ENCODE results near the gene FARS2. TPM values are rescaled to one million over a fixed set of nuclear protein-coding genes. Genes with fewer than 3 reads are reported as not detected.

Gene FARS2
- total and polyA plus RNA-seq, 2 of the 13 experiments (the other 11 are each of a cell fraction or from before 2014, with no cell fraction given), result 15.4 to 26.0 TPM

- ATAC-seq (no peak), FAIRE-seq (no peak), DNase-seq (ENCODE audit: low spot score) (no peak)
- Histone ChIP-seq H3K9ac (ENCODE audit: insufficient read depth, low read depth, low read length) (no peak overlapping the region), H3K9me3 (ENCODE audit: low read length) (no peaks in the 10 kb centered on the region), H3K4me3 (replicated peaks in 1 of 3; ENCODE audit: insufficient read depth in 1 of 3, low read depth in 2 of 3, low read length in 3 of 3) (no peak overlapping the region), H3K4me1 (ENCODE audit: insufficient read depth, low read length) (no peaks in the 10 kb centered on the region), H3K36me3 (replicated peaks in 1 of 2; ENCODE audit: control insufficient read depth in 1 of 2, insufficient read depth in 2 of 2, low read length in 2 of 2) (no peaks in the 10 kb centered on the region), H3K27me3 (ENCODE audit: control insufficient read depth in 1 of 2, insufficient read depth in 2 of 2, low read length in 2 of 2) (no peaks in the 10 kb centered on the region; a peak in 2 of 5 replicates), H3K79me2 (ENCODE audit: insufficient read depth, low read length) (no peaks in the 10 kb centered on the region), H4K20me1 (ENCODE audit: insufficient read depth, low read length) (no peaks in the 10 kb centered on the region), H3K27ac (ENCODE audit: extremely low read length, insufficient read depth, low read length) (no peak overlapping the region), H2AFZ (ENCODE audit: low read length) (no peak overlapping the region), H3K4me2 (ENCODE audit: low read depth, low read length) (no peak overlapping the region)
- 27% methylated on average over 6 of the region's 6 CpGs for whole genome bisulfite sequencing (ENCODE audit: low lambda C conversion rate)
- ChIA-PET POLR2A (no interaction called here), CTCF (ENCODE audit: low intra/inter-chr PET ratio, low total read pairs) (no interaction called here)
- intact Hi-C loops (cut with micrococcal nuclease; ENCODE audit: unreplicated experiment) (no loop called here), in situ Hi-C loops (cut with HindIII; ENCODE audit: extremely low pct_ligation_motif_present, low pct_unique_long_range_greater_than_20kb) (no loop called here)
- BruUV-seq (replicated peaks), result no TSS peak
- TF ChIP-seq SKI (IDR thresholded peaks at IDR 0.05; ENCODE audit: partially characterized antibody) (no peak), CEBPB (IDR thresholded peaks at IDR 0.05; ENCODE audit: borderline replicate concordance, low read depth, low read length) (peak; percentile 81)
Measured at GRCh38 chr6:5818959-5819358, 557.6 kb downstream of the FARS2 start.

Other genes with a start within 250 kb of the FARS2 start
- 0.56 and 1.2 TPM in 2 replicates for gene PPP1R3G, start 176.2 kb upstream of the FARS2 start, total RNA-seq (2016; rRNA removed; fragmentation: Illumina TruSeq; extraction: Trizol)
- 1.3 and 1.8 TPM in 2 replicates for gene PPP1R3G, start 176.2 kb upstream of the FARS2 start, polyA plus RNA-seq (2011; rRNA removed)
- 64.6 and 80.2 TPM in 2 replicates for gene LYRM4, start 563 bp upstream of the FARS2 start, total RNA-seq (2016; rRNA removed; fragmentation: Illumina TruSeq; extraction: Trizol)
- 57.0 and 67.5 TPM in 2 replicates for gene LYRM4, start 563 bp upstream of the FARS2 start, polyA plus RNA-seq (2011; rRNA removed)

Data from HepG2 (cell line).